Adrenal gland (tissue), 12 donors: ENCODE data around the gene MOB3B. TPM values are rescaled to one million over a fixed set of nuclear protein-coding genes. Genes with fewer than 3 reads are reported as not detected.

Source experiments
- DNase-seq, 7 donors: peaks; one replicate each; pipeline ENCODE4 v3.0.0-alpha.2; 2019 to 2020
- H3K27ac ChIP-seq, 5 donors: fragments of 200-600 bp; sonication (generic) in 4 of 5; 1 replicate in 3 of 5; 2 replicates in 2 of 5; pipeline versions ENCODE4 v1.5.1 to v1.8.0; 2016 to 2020; ENCODE audit warnings: mild to moderate bottlenecking in 1 of 5
- H3K27me3 ChIP-seq: fragments of 200-600 bp; 2 replicates; pipeline ENCODE4 v1.8.0; 2021
- H3K36me3 ChIP-seq, 2 donors: fragments of 200-600 bp; replicated peaks in 1 of 2; 1 replicate in 1 of 2; 2 replicates in 1 of 2; pipeline versions ENCODE4 v1.5.1 to v1.8.0; 2018 to 2022
- H3K4me1 ChIP-seq, 2 donors: fragments of 200-600 bp; replicated peaks in 1 of 2; 1 replicate in 1 of 2; 2 replicates in 1 of 2; pipeline versions ENCODE4 v1.5.1 to v1.8.0; 2018 to 2021
- H3K4me3 ChIP-seq, 4 donors: fragments of 200-600 bp; sonication (generic) in 3 of 4; one replicate each; pipeline ENCODE4 v1.5.1; 2016 to 2018
- H3K9me3 ChIP-seq, 3 donors: fragments of 200-600 bp; sonication (generic) in 1 of 3; replicated peaks in 1 of 3; 1 replicate in 2 of 3; 2 replicates in 1 of 3; pipeline versions ENCODE4 v1.5.1 to v1.8.0; 2016 to 2021
- CTCF ChIP-seq, 6 experiments: fragments of 450-650 bp in 4 of 6; fragments of 200-600 bp in 2 of 6; sonication (generic) in 1 of 6; IDR thresholded peaks; 1 replicate in 5 of 6; 2 replicates in 1 of 6; pipeline versions ENCODE4 v1.5.1 to v1.8.0; 2016 to 2021; ENCODE audit warnings: antibody characterized with exemption in 6 of 6, mild to moderate bottlenecking in 2 of 6, moderate library complexity in 1 of 6
- POLR2A ChIP-seq, 2 donors: fragments of 450-650 bp; IDR thresholded peaks; one replicate each; pipeline ENCODE4 v1.6.1; 2017; ENCODE audit warnings: antibody characterized with exemption in 2 of 2, mild to moderate bottlenecking in 2 of 2, moderate library complexity in 1 of 2
- WGBS, 4 donors: extraction: QIAGEN DNeasy Blood & Tissue Kit in 2 of 4; methylation state at CpG; one replicate each; pipeline versions ENCODE4 v1.1.5 to v1.1.7; 2013 to 2017; 5-methylcytosine and 5-hydroxymethylcytosine counted together
- intact Hi-C, 2 donors: fragments of 100-400 bp; cut with DNase I; formaldehyde crosslinking; loops; one replicate each; pipeline versions ENCODE4 v1.14.1 to v1.15.0; 2022 to 2023
- polyA plus RNA-seq, 3 donors: library from polyadenylated mRNA; stranded (reverse); fragments of 200-250 nt in 2 of 3; fragments of 350-450 nt in 1 of 3; fragmentation: Illumina TruSeq in 1 of 3; extraction: RNeasy Lipid Tissue Mini Kit (QIAGEN cat#74804) in 1 of 3; gene quantifications; one replicate each; pipeline ENCODE4 v1.2.3, GENCODE V29; 2013 to 2014
- total RNA-seq, 9 donors: library from RNA; depleted of rRNA in 4 of 9; stranded (reverse); fragments of >200 nt in 4 of 9; fragments of 120-200 nt in 1 of 9; fragmentation: NEBNext Ultra II Directional in 1 of 9; extraction: Animal tissue kit (Norgen Biotek cat#: 25700) in 1 of 9; gene quantifications; one replicate each; pipeline versions ENCODE4 v1.1.0 to v1.2.4, GENCODE V29; 2013 to 2023
- donor health status: healthy with polysubstance abuse.
- donor health status: Bipolar disorder and iron deficiency.
- donor health status: DM: yes; HTN: yes; CAD: no.
- donor health status: DM: no; HTN: no; CAD: no.
- donor health status: DM: no; HTN: no; CAD: no.
- donor health status: DM: yes; HTN: yes; CAD: no.

MOB3B gene
- total and polyA plus RNA-seq, 12 donors = 1.3 to 9.0 (median 3.4) TPM

- intact Hi-C loops = loop anchor here in 1 of 2 donors (5.0 kb wide), 1 partner anchor 67 kb away; the partner anchor contains the start of gene MOB3B
- H3K27me3 ChIP-seq = no peaks in the 10 kb centered on the region
- no peaks in the 10 kb centered on the region for H3K9me3 ChIP-seq
- H3K4me3 ChIP-seq = no peak overlapping the region
- H3K4me1 ChIP-seq = peaks cover 6 to 20% of the 10 kb centered on the region in 2 donors
- 42 to 48% (median 47%) methylated on average over 5 of the region's 5 CpGs for WGBS, 4 donors
- peak in 3 of 7 donors; percentile 31 to 50 (median 35) for DNase-seq
- H3K27ac ChIP-seq = peak overlapping the region in 1 of 5 donors; percentile 38
- TF ChIP-seq CTCF (IDR thresholded peaks at IDR 0.05) (no peak), POLR2A (IDR thresholded peaks at IDR 0.05) (no peak)
- H3K36me3 ChIP-seq = no peaks in the 10 kb centered on the region
These were observed 69.2 kb downstream of the MOB3B start for GRCh38 chr9:27460226-27461023.

GRCh38 chr9:27457445-27457844 is 72.2 kb downstream of the MOB3B start:
- H3K36me3 ChIP-seq = no peaks in the 10 kb centered on the region
- H3K4me1 ChIP-seq = peaks cover 6 to 16% of the 10 kb centered on the region in 2 donors
- no peaks in the 10 kb centered on the region for H3K9me3 ChIP-seq
- intact Hi-C loops = no loop called here
- peak in 3 of 7 donors; percentile 36 to 62 (median 46) for DNase-seq
- H3K4me3 ChIP-seq = no peak overlapping the region
- no peak overlapping the region for H3K27ac ChIP-seq
- H3K27me3 ChIP-seq = no peaks in the 10 kb centered on the region
- no peak for TF ChIP-seq CTCF (IDR thresholded peaks at IDR 0.05)
- no peak for TF ChIP-seq POLR2A (IDR thresholded peaks at IDR 0.05)
- WGBS, 4 donors = 28 to 45% (median 40%) methylated on average over 4 of the region's 4 CpGs

DNA sequence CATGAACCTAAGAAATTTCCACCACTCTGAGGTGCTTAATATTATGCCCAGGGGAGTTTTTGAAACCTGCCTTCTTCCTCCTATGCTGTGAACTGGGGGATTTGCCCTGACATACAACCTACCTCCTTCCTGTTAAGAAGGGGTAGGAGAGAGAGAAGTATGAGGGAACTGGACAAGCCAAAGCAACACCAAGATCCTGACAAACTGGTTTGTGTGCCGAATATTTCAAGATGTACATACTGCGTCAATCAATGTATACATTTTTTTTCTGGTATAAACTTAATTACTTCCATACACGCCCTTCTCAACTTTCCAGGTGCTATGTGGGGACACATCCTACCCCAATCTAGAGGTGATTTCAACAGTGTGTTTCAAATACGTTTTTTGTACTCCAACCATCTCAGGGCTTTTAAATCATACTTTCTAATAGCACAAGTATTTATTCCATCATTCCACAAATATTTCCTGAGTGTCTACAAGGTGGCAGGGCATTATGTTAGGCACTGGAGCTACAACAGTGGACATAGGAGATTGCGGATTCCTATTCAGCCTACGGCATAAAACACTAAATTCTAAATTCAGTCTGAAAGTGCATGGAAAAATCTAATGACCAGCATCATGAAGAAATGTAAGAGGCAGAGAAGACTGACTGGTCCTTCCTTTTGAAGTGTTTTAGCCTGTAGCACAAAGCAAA is 75.6 kb downstream of the MOB3B start:
- TF ChIP-seq POLR2A (IDR thresholded peaks at IDR 0.05) (no peak), CTCF (IDR thresholded peaks at IDR 0.05) (no peak)
- H3K4me3 ChIP-seq = no peak overlapping the region
- H3K4me1 ChIP-seq = peaks cover 0 to 9% of the 10 kb centered on the region in 2 donors
- no peaks in the 10 kb centered on the region for H3K36me3 ChIP-seq
- intact Hi-C loops = no loop called here
- H3K9me3 ChIP-seq = no peaks in the 10 kb centered on the region
- DNase-seq = no peak
- 87 to 93% (median 91%) methylated on average over 6 of the region's 6 CpGs for WGBS, 4 donors
- H3K27me3 ChIP-seq = no peaks in the 10 kb centered on the region
- no peak overlapping the region for H3K27ac ChIP-seq

- Histone ChIP-seq H3K9me3 (no peaks in the 10 kb centered on the region), H3K27me3 (no peaks in the 10 kb centered on the region), H3K36me3 (no peaks in the 10 kb centered on the region), H3K27ac (no peak overlapping the region), H3K4me3 (no peak overlapping the region), H3K4me1 (no peaks in the 10 kb centered on the region)
- TF ChIP-seq CTCF (IDR thresholded peaks at IDR 0.05) = no peak
- intact Hi-C loops = no loop called here
- no peak for DNase-seq
- 66 to 77% (median 74%) methylated on average over 3 of the region's 3 CpGs for WGBS, 4 donors
These were observed 78.3 kb downstream of the MOB3B start for GRCh38 chr9:27451207-27451797.
